Motor neuron (in vitro differentiated cells): Measurements from ENCODE around the gene RNASE8. TPM values are rescaled to one million over a fixed set of nuclear protein-coding genes. Genes with fewer than 3 reads are reported as not detected.

ENCODE experiments used
- ATAC-seq, 8 experiments: fragments of 200-7000 bp; cut with Tn5 transposase; replicated peaks in 6 of 8; 2 replicates each; pipeline ENCODE4 v1.8.0; 2021; ENCODE audit warnings: mild to moderate bottlenecking in 8 of 8, moderate library complexity in 8 of 8
- H3K27ac ChIP-seq, 2 donors: fragments of 250-450 bp; sonication (Bioruptor Pico); 2 replicates each; pipeline ENCODE4 v1.9.0; 2021; ENCODE audit warnings: antibody characterized with exemption in 2 of 2, mild to moderate bottlenecking in 2 of 2, moderate library complexity in 1 of 2
- H3K4me1 ChIP-seq, 2 donors: fragments of 250-450 bp; sonication (Bioruptor Pico); replicated peaks in 1 of 2; 2 replicates each; pipeline ENCODE4 v1.6.1; 2021; ENCODE audit warnings: antibody characterized with exemption in 2 of 2, mild to moderate bottlenecking in 2 of 2, moderate library complexity in 1 of 2
- H3K4me3 ChIP-seq, 5 donors: fragments of 250-450 bp; sonication (Bioruptor Pico); 2 replicates each; pipeline ENCODE4 v1.9.0; 2021; ENCODE audit warnings: antibody characterized with exemption in 5 of 5, mild to moderate bottlenecking in 5 of 5, moderate library complexity in 4 of 5
- WGBS, 10 experiments: fragments of 450-650 bp; shearing (Covaris generic); methylation state at CpG; one replicate each; pipeline ENCODE4 v1.0.0; 2022; 5-methylcytosine and 5-hydroxymethylcytosine counted together
- in situ Hi-C, 9 experiments: fragments of 400-800 bp; cut with MboI; loops; one replicate each; pipeline ENCODE4 v1.15.0; 2021; ENCODE audit warnings: low sequenced_read_pairs in 9 of 9, low pct_unique_long_range_greater_than_20kb in 2 of 9; ENCODE audit not compliant: unreplicated experiment in 9 of 9
- total RNA-seq, 8 experiments: library from RNA; unstranded; fragments of 300-600 nt; gene quantifications; 2 replicates each; pipeline versions ENCODE4 v1.2.3 to v1.2.4, GENCODE V29; 2022

Gene RNASE8
- total RNA-seq, 8 experiments from 2014 or later = 0.22 to 0.95 TPM; not detected in 6

DNA sequence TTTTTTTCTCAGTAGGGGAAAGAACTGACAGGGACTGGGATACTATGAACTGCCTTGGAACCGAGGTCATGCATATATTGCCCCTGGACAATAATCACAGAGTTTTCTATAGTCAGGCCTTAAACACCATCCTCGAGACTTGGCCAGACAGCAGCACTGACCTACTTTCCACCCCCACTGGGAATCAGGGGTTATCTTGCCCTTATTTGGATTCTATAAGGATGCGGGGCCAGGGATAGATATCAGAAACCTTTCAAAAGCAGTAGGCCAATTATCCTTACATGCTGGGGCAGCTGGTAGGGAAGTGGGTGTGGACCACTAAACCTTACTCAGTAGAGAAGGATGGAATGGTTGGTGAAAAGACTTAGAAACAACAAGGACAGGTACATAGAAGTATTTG is 38.8 kb downstream of the RNASE8 start:
- no peak for ATAC-seq
- in situ Hi-C loops = no loop called here
- WGBS, 10 experiments = 50 to 100% (median 80%) methylated on average over 1 to 3 of the region's 3 CpGs; no CpG with 5 or more reads in 1 of the 10 experiments
- Histone ChIP-seq H3K4me1 (peaks cover 51 to 52% of the 10 kb centered on the region in 2 donors), H3K27ac (peak overlapping the region; percentile 93 to 94), H3K4me3 (no peak overlapping the region)

DNA sequence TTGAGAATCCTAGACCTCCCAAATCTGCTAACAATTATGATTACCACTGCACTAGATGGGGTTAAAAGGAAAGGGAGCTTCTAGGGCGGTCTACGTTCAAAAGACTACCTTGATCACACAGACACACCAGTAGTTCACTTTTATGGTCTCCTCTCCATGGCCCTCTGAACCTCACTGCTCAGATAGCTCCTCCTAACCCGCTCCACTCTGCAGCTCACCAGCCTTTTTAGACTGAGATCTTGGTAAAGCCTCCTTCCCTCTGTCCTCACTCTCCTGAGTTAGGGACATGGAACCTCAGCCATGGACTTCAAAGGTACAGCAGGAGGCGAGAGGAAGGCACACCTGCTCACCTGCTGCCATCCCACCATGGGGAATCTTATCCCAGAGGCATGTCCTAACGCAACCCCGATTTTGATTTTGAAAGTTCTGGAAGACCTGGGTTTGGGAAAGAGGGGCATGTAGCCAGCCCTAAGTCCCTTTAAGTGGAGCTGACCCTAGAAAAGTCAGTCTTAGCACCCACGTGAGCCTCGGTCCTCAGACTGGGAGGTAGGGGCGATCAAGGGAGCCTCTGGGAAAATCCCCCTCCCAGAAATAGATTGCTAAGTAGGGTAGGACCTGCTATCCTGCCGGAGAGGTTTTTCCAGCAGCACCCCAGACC is 39.5 kb downstream of the RNASE8 start:
- H3K4me1 ChIP-seq = peaks cover 50 to 52% of the 10 kb centered on the region in 2 donors
- 3 to 75% (median 24%) methylated on average over 1 to 6 of the region's 10 CpGs; no CpG with 5 or more reads in 3 of the 10 experiments for WGBS, 10 experiments
- in situ Hi-C loops = no loop called here
- peak overlapping the region; percentile 49 to 92 (median 56) for H3K4me3 ChIP-seq
- ATAC-seq = peak in 4 of 8 experiments; percentile 1 to 5 (median 2)
- peak overlapping the region; percentile 93 to 94 for H3K27ac ChIP-seq

DNA sequence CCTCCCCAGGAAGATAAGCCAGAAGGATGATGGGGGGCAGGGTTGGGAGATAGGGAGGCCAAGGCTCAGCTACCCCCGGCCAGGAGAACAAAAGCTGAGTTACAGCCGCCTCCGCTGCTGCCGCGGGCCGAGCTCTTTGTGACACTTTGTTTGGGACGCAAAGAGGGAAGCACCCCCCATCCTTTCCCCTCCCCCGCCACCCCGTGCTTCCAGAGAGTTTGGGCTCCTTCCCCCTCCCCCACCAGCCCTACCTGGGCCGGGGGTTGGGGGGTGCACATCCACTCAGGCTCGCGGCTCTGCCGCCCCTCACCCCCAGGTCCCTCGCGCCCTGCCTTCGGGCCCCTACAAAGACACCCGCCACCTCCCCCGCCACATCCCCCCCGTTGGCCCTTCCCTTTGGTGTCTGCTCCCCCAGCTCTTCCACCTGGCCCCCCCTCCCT is 40.0 kb downstream of the RNASE8 start:
- peak in 5 of 8 experiments; percentile 5 to 20 (median 18) for ATAC-seq
- Histone ChIP-seq H3K4me1 (peaks cover 49 to 55% of the 10 kb centered on the region in 2 donors), H3K27ac (peak overlapping the region; percentile 93 to 94), H3K4me3 (peak overlapping the region; percentile 49 to 92 (median 56))
- in situ Hi-C loops = no loop called here
- WGBS, 10 experiments = 0 to 20% methylated on average over 1 to 3 of the region's 19 CpGs; no CpG with 5 or more reads in 8 of the 10 experiments

DNA sequence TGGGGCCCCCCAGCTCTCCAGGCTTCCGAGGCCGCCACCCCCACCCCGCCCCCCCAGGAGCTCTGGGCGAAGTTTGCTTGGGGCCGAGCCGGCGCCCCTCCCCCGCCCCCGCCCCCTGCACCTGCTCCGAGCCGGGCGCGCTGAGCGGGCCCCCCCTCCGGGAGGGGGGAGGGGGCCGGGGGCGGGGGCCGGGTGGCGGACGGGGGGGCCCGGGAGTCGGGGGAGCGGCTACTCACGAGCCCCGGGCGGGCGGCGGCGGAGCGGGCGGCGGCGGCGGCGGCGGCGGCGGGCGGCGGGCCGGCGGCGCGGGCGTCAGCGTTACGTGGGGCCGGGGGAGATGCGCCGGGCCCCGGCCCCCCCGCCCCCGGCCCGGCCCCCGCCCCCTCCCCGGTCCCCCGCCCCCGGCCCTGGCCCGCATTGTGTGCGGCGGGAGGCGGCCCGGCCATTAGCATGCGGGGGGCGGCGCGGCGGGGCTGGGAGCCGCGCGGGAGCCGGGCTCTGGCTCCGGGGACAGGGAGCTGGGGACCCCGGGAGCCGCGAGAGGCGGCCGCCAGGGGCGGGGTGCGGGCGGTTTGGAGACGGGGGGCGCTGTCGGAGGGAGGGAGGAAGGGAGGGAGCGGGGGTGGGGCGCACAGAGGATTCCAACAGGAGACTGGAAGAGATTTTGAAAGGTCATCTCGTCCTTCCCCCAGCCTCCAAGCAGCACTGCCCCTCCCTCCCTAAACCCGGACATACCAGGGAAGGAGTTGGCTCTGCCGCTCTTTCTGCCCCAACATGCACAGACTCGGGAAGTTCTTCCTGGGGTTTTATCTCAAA is 40.7 kb downstream of the RNASE8 start, which contains the start of gene ZNF219:
Gene ZNF219 (minus strand): TSS at position 580 of the 816 bp plus-strand sequence. CDS start 5,064 bp downstream, outside the sequence.
- Histone ChIP-seq H3K4me3 (peak within 1 kb of the TSS; percentile 49 to 92 (median 56)), H3K4me1 (peaks cover 47 to 53% of the 10 kb centered on the region in 2 donors), H3K27ac (peak within 1 kb of the TSS; percentile 93 to 94)
- in situ Hi-C loops = no loop called here
- peak; percentile 15 to 66 (median 52) for ATAC-seq
- WGBS, 10 experiments = 0% methylated on average over 1 to 3 of the region's 90 CpGs; no CpG with 5 or more reads in 6 of the 10 experiments

DNA sequence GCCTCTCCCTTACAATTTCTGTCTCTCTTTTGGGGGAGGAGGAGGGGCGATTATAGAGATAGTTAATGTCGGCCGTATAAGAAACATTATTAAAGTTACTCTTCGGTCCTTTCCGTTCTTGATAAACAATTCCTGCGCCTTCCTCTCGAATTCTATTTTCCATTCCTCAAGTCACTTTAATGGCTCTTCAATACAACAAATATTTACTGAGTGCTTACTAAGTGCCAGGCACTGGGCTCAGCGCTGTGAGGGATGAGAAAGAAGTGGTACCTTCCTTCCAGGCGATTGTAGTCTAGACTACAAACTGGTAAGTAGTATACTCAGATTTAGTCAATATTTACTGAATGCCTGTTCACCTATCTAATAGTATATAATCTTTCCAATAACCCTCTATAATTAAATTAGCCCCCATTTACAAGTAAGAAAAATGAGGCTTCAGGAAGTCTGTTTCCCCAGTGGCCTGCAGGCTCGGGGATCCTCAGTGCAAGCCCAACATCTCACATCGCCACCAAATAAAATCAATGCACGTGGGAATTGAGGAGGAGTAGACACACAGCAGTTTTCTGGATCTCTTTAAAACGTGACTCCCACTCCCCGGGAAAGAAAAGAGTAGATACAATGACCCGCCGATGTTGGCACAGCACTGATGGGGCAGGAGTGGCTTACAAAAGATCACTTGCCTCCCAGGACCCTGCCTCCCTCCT is 41.4 kb downstream of the RNASE8 start:
- H3K27ac ChIP-seq = peak overlapping the region; percentile 93 to 94
- no peak for ATAC-seq
- in situ Hi-C loops = no loop called here
- H3K4me1 ChIP-seq = peaks cover 40 to 45% of the 10 kb centered on the region in 2 donors
- 0 to 23% (median 8%) methylated on average over 3 to 12 of the region's 16 CpGs for WGBS, 10 experiments
- H3K4me3 ChIP-seq = peak overlapping the region; percentile 49 to 92 (median 56)

DNA sequence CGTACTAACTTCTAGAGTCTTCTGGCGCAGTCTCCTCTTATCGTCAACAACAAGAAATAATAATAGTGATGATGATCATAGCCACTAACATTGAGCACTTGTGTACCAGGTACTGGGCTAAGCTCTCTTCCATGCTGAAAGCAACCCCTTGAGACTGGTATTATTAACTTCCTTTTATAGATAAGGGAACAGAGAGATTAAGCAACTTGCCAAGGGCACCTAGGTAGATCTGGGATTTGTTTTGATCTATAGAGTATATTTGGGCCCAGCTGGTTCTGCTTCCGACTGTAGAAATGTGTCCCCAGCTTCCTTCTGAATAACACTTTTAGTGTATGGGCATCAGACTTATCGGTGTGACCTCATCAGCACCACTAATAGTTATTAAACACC is 42.0 kb downstream of the RNASE8 start:
- peak overlapping the region in 2 of 5 donors; percentile 49 to 80 for H3K4me3 ChIP-seq
- peaks cover 41 to 43% of the 10 kb centered on the region in 2 donors for H3K4me1 ChIP-seq
- no peak for ATAC-seq
- H3K27ac ChIP-seq = no peak overlapping the region
- in situ Hi-C loops = no loop called here
- WGBS, 10 experiments = 52 to 100% (median 92%) methylated on average over 1 to 3 of the region's 5 CpGs; no CpG with 5 or more reads in 4 of the 10 experiments

DNA sequence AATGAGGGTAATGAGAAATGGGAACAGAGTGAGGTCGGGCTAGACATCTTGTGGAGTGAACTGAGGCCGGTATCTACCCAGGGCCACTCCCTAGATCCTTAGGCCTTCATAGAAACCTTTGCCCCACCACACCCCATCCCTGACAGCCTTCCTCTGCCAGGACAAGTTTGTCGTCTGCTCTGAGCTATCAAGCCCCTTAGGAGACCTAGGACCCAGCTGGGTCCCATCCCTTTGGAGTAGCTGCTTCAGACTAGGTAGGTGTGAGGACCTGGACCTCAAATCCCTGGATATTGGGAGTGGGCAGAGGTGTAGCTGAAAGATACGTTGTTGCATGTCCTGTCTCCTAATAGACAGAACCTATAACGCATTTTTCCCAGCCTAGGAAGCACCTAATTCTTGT is 43.3 kb downstream of the RNASE8 start, which contains the start of gene TMEM253:
Gene TMEM253 (plus strand): TSS at position 136 of the 400 bp plus-strand sequence. CDS start 278 bp downstream, outside the sequence.
- Histone ChIP-seq H3K27ac (no peak within 1 kb of the TSS), H3K4me1 (peaks cover 36 to 37% of the 10 kb centered on the region in 2 donors), H3K4me3 (no peak within 1 kb of the TSS)
- no peak for ATAC-seq
- WGBS, 10 experiments = 83 to 100% (median 92%) methylated on average over 1 to 4 of the region's 5 CpGs; no CpG with 5 or more reads in 3 of the 10 experiments
- in situ Hi-C loops = loop anchor here in 1 of 9 experiments (25.0 kb wide), 1 partner anchor 89 kb away; no protein-coding TSS in a partner anchor

DNA sequence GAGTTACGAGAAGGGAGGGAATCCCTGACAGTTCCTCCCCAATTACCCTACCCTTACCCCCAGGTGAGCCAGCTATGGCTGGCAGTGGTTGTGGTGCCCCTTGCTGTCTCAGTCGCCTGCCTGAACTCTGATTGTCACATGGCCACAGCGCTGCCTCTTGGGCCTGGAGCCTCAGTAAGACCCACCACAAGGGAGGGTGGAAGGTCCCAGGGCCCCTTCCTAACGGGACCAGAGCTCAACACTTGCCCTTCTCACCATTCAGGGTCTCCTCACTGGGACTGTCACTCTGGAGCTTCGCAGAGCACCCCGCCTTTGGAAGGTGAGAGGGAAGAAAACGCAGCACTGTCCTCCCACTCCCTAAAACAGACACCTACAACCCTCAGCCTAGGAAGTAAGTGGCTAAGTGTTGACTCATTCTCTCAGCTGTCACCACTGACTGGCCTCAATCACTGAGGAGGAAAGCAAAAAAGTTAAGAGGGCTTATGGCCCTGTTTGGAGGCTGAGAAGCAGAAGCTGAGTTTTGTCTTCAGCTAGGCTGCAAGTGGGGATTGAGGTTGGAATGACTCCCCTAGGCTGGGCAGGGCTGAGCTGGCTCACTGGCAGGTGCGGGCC is 44.3 kb downstream of the RNASE8 start:
- in situ Hi-C loops = loop anchor here in 1 of 9 experiments (25.0 kb wide), 1 partner anchor 90 kb away; no protein-coding TSS in a partner anchor
- 68 to 100% (median 90%) methylated on average over 1 to 7 of the region's 8 CpGs; no CpG with 5 or more reads in 3 of the 10 experiments for WGBS, 10 experiments
- H3K27ac ChIP-seq = no peak overlapping the region

DNA sequence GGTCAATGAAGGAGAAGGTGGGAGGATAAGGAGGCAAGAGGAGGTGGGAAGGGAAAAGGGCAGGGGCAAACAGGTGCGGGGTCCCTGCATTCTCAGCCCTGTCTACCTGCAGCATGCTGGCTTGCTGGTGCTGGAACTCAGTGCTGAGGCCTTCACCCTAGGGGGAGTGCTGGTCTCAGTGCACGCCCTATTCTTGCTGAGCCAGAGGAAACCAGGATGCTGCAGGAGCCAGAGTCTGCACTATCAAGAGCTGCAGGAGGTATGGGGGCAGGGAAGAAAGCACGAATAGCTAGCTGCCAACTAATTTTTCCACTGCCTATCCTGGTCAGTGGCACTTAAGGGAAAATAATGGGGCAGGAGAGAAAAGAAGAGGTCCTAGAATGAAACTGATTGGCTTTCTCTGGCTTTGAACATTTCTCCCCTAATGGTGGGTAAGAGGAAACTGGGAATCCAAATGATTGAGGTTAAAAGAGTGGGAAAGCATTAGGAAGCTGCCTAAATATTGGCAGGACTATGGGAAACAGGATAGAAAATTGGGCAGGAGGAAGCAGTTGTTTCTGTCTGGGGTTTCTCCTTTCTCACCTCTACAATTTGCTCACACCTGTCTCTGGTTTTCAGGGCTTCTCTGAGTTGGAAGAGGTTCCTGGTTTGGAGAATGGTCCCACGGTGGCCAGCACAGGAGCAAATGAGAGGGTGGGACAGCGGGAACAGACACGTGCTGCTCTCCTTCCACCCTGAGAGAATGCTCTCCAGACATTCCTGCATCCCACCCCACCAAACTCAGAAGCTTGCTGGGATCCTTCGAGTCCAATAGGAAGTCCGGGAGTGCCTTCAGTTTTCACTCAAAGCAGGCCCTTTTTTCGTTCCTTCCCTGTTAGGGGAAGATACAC is 45.1 kb downstream of the RNASE8 start:
- 0 to 60% (median 6%) methylated on average over 2 to 8 of the region's 9 CpGs; no CpG with 5 or more reads in 2 of the 10 experiments for WGBS, 10 experiments
- no peak for ATAC-seq
- H3K4me1 ChIP-seq = peaks cover 37% of the 10 kb centered on the region in 2 donors
- H3K27ac ChIP-seq = peak overlapping the region in 1 of 2 donors; percentile 100
- in situ Hi-C loops = loop anchor here in 1 of 9 experiments (25.0 kb wide), 1 partner anchor 90 kb away; no protein-coding TSS in a partner anchor
- peak overlapping the region; percentile 57 to 73 (median 61) for H3K4me3 ChIP-seq

More for the DNA sequence above, 44.3 kb downstream of the RNASE8 start:
- Histone ChIP-seq H3K4me3 (no peak overlapping the region), H3K4me1 (peaks cover 36% of the 10 kb centered on the region in 2 donors)
- ATAC-seq = no peak

DNA sequence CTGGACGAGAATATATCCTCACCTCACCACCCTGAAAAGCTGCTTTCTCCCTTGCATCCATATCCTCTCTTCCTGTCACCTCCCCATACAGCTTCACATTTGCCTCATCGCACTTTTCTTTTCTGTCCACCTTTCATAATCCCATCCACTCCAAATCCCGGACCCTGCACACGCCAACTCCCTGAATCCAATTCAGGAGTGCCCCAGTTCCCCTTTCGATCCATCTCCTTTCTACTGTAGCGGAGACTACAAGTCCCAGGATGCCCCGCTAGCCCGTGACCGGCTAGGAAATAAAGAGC is 45.7 kb downstream of the RNASE8 start:
- peak overlapping the region; percentile 99 to 100 for H3K27ac ChIP-seq
- 0% methylated on average over 1 to 7 of the region's 9 CpGs; no CpG with 5 or more reads in 2 of the 10 experiments for WGBS, 10 experiments
- peak overlapping the region; percentile 57 to 73 (median 61) for H3K4me3 ChIP-seq
- no peak for ATAC-seq
- in situ Hi-C loops = loop anchor here in 1 of 9 experiments (25.0 kb wide), 1 partner anchor 91 kb away; no protein-coding TSS in a partner anchor
- H3K4me1 ChIP-seq = peaks cover 37% of the 10 kb centered on the region in 2 donors
